GM18909 (cell line): Measurements from ENCODE around the gene INTS4.
"Not testable (repeated sequence)": the region's sequence is repeated elsewhere in the genome, so short reads cannot be mapped to it uniquely, and the experiment has no call there.

Source experiments
- ATAC-seq: cut with Tn5 transposase; IDR thresholded peaks from one replicate; pipeline ENCODE4 v1.9.1; 2021; ENCODE audit warnings: mild to moderate bottlenecking; ENCODE audit not compliant: unreplicated experiment, poor library complexity

Gene INTS4

GRCh38 chr11:77994434-77995362 lies at the start of gene INTS4:
TSS of gene INTS4 (minus strand) at chr11:77994668. CDS start at chr11:77994643, 25 bp downstream.
- peak; percentile 98 for ATAC-seq

GRCh38 chr11:78041843-78042440 lies 47.5 kb upstream of the INTS4 start:
- ATAC-seq, result no peak

- ATAC-seq, result not testable (repeated sequence)
Observed at GRCh38 chr11:78041380-78041719, 46.9 kb upstream of the INTS4 start.

- ATAC-seq, result no peak
Observed at GRCh38 chr11:78040691-78041379, 46.4 kb upstream of the INTS4 start.

GRCh38 chr11:78039919-78040671 lies 45.6 kb upstream of the INTS4 start:
- ATAC-seq, result peak; percentile 84

GRCh38 chr11:78039391-78039918 lies 45.0 kb upstream of the INTS4 start:
- ATAC-seq, result no peak

GRCh38 chr11:78038697-78039313 lies 44.3 kb upstream of the INTS4 start:
- no peak for ATAC-seq

GRCh38 chr11:78037825-78038620 lies 43.6 kb upstream of the INTS4 start:
- ATAC-seq, result no peak

GRCh38 chr11:78037056-78037455 lies 42.6 kb upstream of the INTS4 start:
- ATAC-seq, result no peak

GRCh38 chr11:78036313-78036712 lies 41.8 kb upstream of the INTS4 start:
- ATAC-seq, result no peak

- ATAC-seq, result no peak
Observed at GRCh38 chr11:78034623-78035022, 40.2 kb upstream of the INTS4 start.

GRCh38 chr11:78033040-78033439 lies 38.6 kb upstream of the INTS4 start:
- ATAC-seq, result no peak

- no peak for ATAC-seq
Observed at GRCh38 chr11:78032090-78032489, 37.6 kb upstream of the INTS4 start.

- ATAC-seq, result peak; percentile 76
Observed at GRCh38 chr11:78031629-78032028, 37.2 kb upstream of the INTS4 start.

GRCh38 chr11:78030429-78031325 lies 36.2 kb upstream of the INTS4 start:
- ATAC-seq, result no peak

- ATAC-seq, result not testable (repeated sequence)
Observed at GRCh38 chr11:78028423-78028822, 34.0 kb upstream of the INTS4 start.

- ATAC-seq, result no peak
Observed at GRCh38 chr11:78027759-78028158, 33.3 kb upstream of the INTS4 start.

- ATAC-seq, result no peak
Observed at GRCh38 chr11:78025378-78025777, 30.9 kb upstream of the INTS4 start.
